Stimulated activated CD8-positive, alpha-beta memory T cell treated with anti-CD3 and anti-CD28 coated beads, Interleukin-4, amount 100 ng/mL, for 24 hours (primary cell): ENCODE data around the gene APBA2.
"Not testable (repeated sequence)": the region's sequence is repeated elsewhere in the genome, so short reads cannot be mapped to it uniquely, and the experiment has no call there.

Source experiments
- DNase-seq: peaks from one replicate; pipeline ENCODE4 v3.0.0-alpha.2; 2020; ENCODE audit warnings: low read depth

APBA2 gene

GRCh38 chr15:28997791-28998190 lies 112.0 kb downstream of the APBA2 start:
- no peak for DNase-seq

GRCh38 chr15:28998511-28998910 lies 112.7 kb downstream of the APBA2 start:
- no peak for DNase-seq

GRCh38 chr15:29003191-29003839 lies 117.5 kb downstream of the APBA2 start:
- no peak for DNase-seq

GRCh38 chr15:29003840-29004233 lies 118.1 kb downstream of the APBA2 start:
- no peak for DNase-seq

GRCh38 chr15:29005931-29006330 lies 120.2 kb downstream of the APBA2 start:
- DNase-seq: no peak

GRCh38 chr15:29008846-29009245 lies 123.1 kb downstream of the APBA2 start:
- no peak for DNase-seq

GRCh38 chr15:29012097-29012496 lies 126.3 kb downstream of the APBA2 start:
- DNase-seq: no peak

GRCh38 chr15:29014493-29014892 lies 128.7 kb downstream of the APBA2 start:
- no peak for DNase-seq

- DNase-seq: no peak
These were observed 130.7 kb downstream of the APBA2 start for GRCh38 chr15:29016518-29016917.

- no peak for DNase-seq
These were observed 132.5 kb downstream of the APBA2 start for GRCh38 chr15:29018120-29018805.

GRCh38 chr15:29018995-29019976 lies 133.5 kb downstream of the APBA2 start:
- DNase-seq: no peak

GRCh38 chr15:29021857-29022256 lies 136.1 kb downstream of the APBA2 start:
- no peak for DNase-seq

GRCh38 chr15:29024662-29025061 lies 138.9 kb downstream of the APBA2 start:
- DNase-seq: no peak

GRCh38 chr15:29025411-29025810 lies 139.6 kb downstream of the APBA2 start:
- DNase-seq: not testable (repeated sequence)

GRCh38 chr15:29028158-29028557 lies 142.4 kb downstream of the APBA2 start:
- not testable (repeated sequence) for DNase-seq

GRCh38 chr15:29029651-29030195 lies 143.9 kb downstream of the APBA2 start:
- DNase-seq: no peak

- no peak for DNase-seq
These were observed 145.9 kb downstream of the APBA2 start for GRCh38 chr15:29031502-29032228.

GRCh38 chr15:29032229-29032625 lies 146.5 kb downstream of the APBA2 start:
- no peak for DNase-seq

GRCh38 chr15:29032751-29033150 lies 147.0 kb downstream of the APBA2 start:
- no peak for DNase-seq

GRCh38 chr15:29034151-29034550 lies 148.4 kb downstream of the APBA2 start:
- no peak for DNase-seq

GRCh38 chr15:29034593-29035335 lies 149.0 kb downstream of the APBA2 start:
- no peak for DNase-seq
